Prostate gland (tissue), 2 donors: ENCODE measurements around the gene LMBR1. TPM values are rescaled to one million over a fixed set of nuclear protein-coding genes. Genes with fewer than 3 reads are reported as not detected.
"Not testable (repeated sequence)": the region's sequence is repeated elsewhere in the genome, so short reads cannot be mapped to it uniquely, and the experiment has no call there.

Experiments
- DNase-seq: peaks from one replicate; pipeline ENCODE4 v3.0.0-alpha.2; 2019; ENCODE audit warnings: low spot score
- H3K27ac ChIP-seq, 2 donors: fragments of 200-600 bp; sonication (generic); 2 replicates each; pipeline ENCODE4 v1.5.1; 2017 to 2019
- H3K27me3 ChIP-seq: fragments of 200-600 bp; sonication (generic); replicated peaks from 2 replicates; pipeline ENCODE4 v1.5.1; 2019; ENCODE audit not compliant: insufficient read depth
- H3K36me3 ChIP-seq, 2 donors: fragments of 200-600 bp; sonication (generic); 1 replicate in 1 of 2; 2 replicates in 1 of 2; pipeline versions ENCODE4 v1.5.1 to v1.8.1; 2017 to 2019
- H3K4me1 ChIP-seq: fragments of 200-600 bp; sonication (generic); replicated peaks from 2 replicates; pipeline ENCODE4 v1.5.1; 2019
- H3K4me3 ChIP-seq, 2 donors: fragments of 200-600 bp; sonication (generic); 2 replicates each; pipeline ENCODE4 v1.5.1; 2017 to 2019
- H3K9me3 ChIP-seq: fragments of 200-600 bp; sonication (generic); 2 replicates; pipeline ENCODE4 v1.5.1; 2017
- CTCF ChIP-seq, 4 experiments: fragments of 200-600 bp in 2 of 4; fragments of 450-650 bp in 2 of 4; sonication (generic) in 2 of 4; IDR thresholded peaks; 1 replicate in 3 of 4; 2 replicates in 1 of 4; pipeline ENCODE4 v1.5.1; 2016 to 2019; ENCODE audit warnings: antibody characterized with exemption in 4 of 4, mild to moderate bottlenecking in 2 of 4, moderate library complexity in 2 of 4
- POLR2A ChIP-seq: fragments of 450-650 bp; IDR thresholded peaks from one replicate; pipeline ENCODE4 v1.6.1; 2016; ENCODE audit warnings: antibody characterized with exemption, mild to moderate bottlenecking
- POLR2AphosphoS5 ChIP-seq: sonication (generic); formaldehyde crosslinking; IDR thresholded peaks from one replicate; pipeline ENCODE4 v1.6.1; 2017; ENCODE audit warnings: antibody characterized with exemption
- WGBS: methylation state at CpG from one replicate; pipeline ENCODE4 v1.1.5; 2018; 5-methylcytosine and 5-hydroxymethylcytosine counted together
- intact Hi-C: fragments of 100-400 bp; cut with DNase I; formaldehyde crosslinking; loops from one replicate; pipeline ENCODE4 v1.14.2; 2022
- total RNA-seq, 2 donors: library from RNA; depleted of rRNA; stranded (reverse); fragments of >200 nt; gene quantifications; one replicate each; pipeline ENCODE4 v1.1.0, GENCODE V29; 2016

The LMBR1 gene
- total RNA-seq, 2 donors from 2014 or later, result 44.7 to 168 TPM

DNA sequence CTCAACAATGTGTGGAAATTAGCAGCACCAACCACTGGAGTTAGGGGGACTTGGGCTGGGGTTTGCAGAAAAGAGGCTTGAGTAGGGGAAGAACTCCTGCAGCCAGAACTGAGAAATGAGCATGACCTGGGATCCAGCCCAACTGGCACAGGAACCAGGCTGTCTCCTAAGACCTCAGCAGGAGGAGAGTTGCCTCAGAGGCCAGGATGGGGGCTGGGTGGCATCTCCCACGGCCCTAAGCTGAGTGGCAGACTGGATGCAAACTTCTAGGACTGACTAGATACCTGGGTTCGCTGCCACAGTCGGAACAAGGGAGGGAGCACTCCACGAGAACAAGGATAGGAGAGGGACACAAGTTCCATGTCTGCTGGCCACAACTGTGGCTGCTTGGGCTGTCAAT is 189.8 kb downstream of the LMBR1 start:
- Histone ChIP-seq H3K9me3 (no peaks in the 10 kb centered on the region), H3K27ac (no peak overlapping the region), H3K4me3 (no peak overlapping the region), H3K27me3 (no peaks in the 10 kb centered on the region), H3K4me1 (no peaks in the 10 kb centered on the region), H3K36me3 (no peaks in the 10 kb centered on the region)
- intact Hi-C loops, result no loop called here
- DNase-seq, result no peak
- TF ChIP-seq POLR2AphosphoS5, result no peak
- WGBS, result 87% methylated on average over 4 of the region's 4 CpGs

- no peaks in the 10 kb centered on the region for H3K4me1 ChIP-seq
- TF ChIP-seq POLR2A, result no peak
- TF ChIP-seq POLR2AphosphoS5, result no peak
- no peak for TF ChIP-seq CTCF (IDR thresholded peaks at IDR 0.05)
- no peak overlapping the region for H3K4me3 ChIP-seq
- DNase-seq, result no peak
- H3K27me3 ChIP-seq, result no peaks in the 10 kb centered on the region
- no peaks in the 10 kb centered on the region for H3K9me3 ChIP-seq
- no peak overlapping the region for H3K27ac ChIP-seq
- intact Hi-C loops, result no loop called here
- H3K36me3 ChIP-seq, result no peaks in the 10 kb centered on the region
These were observed 190.6 kb downstream of the LMBR1 start for GRCh38 chr7:156702399-156702798.

DNA sequence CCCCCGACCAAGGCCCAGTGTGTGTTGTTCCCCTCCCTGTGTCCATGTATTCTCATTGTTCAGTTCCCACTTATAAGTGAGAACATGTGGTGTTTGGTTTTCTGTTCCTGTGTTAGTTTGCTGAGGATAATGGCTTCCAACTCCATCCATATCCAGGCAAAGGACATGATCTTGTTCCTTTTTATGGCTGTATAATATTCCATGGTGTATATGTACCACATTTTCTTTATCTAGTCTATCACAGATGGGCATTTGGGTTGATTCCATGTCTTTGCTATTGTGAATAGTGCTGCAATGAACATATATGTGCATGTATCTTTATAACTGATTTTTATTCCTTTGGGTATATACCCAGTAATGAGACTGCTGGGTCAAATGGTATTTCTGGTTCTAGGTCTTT is 191.2 kb downstream of the LMBR1 start:
- DNase-seq, intact Hi-C loops, H3K36me3 ChIP-seq, H3K27me3 ChIP-seq, H3K9me3 ChIP-seq, H3K27ac ChIP-seq, H3K4me1 ChIP-seq, H3K4me3 ChIP-seq: not testable (repeated sequence)
- WGBS, result 97% methylated on average over 1 of the region's 1 CpG

GRCh38 chr7:156698512-156698911 is 194.5 kb downstream of the LMBR1 start:
- H3K9me3 ChIP-seq, DNase-seq, intact Hi-C loops, H3K27me3 ChIP-seq, H3K36me3 ChIP-seq, H3K4me3 ChIP-seq, H3K27ac ChIP-seq, H3K4me1 ChIP-seq: not testable (repeated sequence)
- WGBS, result 97% methylated on average over 4 of the region's 4 CpGs

- H3K36me3 ChIP-seq, H3K27me3 ChIP-seq, intact Hi-C loops, H3K4me1 ChIP-seq, H3K4me3 ChIP-seq, H3K27ac ChIP-seq, H3K9me3 ChIP-seq, DNase-seq: not testable (repeated sequence)
- 96% methylated on average over 9 of the region's 9 CpGs for WGBS
These were observed 195.7 kb downstream of the LMBR1 start for GRCh38 chr7:156697283-156697682.

GRCh38 chr7:156693627-156694026 is 199.4 kb downstream of the LMBR1 start:
- TF ChIP-seq CTCF (IDR thresholded peaks at IDR 0.05), result no peak
- no peak for TF ChIP-seq POLR2A
- peak; percentile 61 for TF ChIP-seq POLR2AphosphoS5
- Histone ChIP-seq H3K4me3 (no peak overlapping the region), H3K27ac (no peak overlapping the region), H3K36me3 (no peaks in the 10 kb centered on the region), H3K27me3 (no peaks in the 10 kb centered on the region), H3K9me3 (no peaks in the 10 kb centered on the region), H3K4me1 (no peaks in the 10 kb centered on the region)
- DNase-seq, result no peak
- WGBS, result 46% methylated on average over 3 of the region's 3 CpGs
- intact Hi-C loops, result no loop called here

GRCh38 chr7:156692849-156693248 is 200.1 kb downstream of the LMBR1 start:
- 93% methylated on average over 1 of the region's 1 CpG for WGBS
- H3K36me3 ChIP-seq, result no peaks in the 10 kb centered on the region
- TF ChIP-seq POLR2A, result no peak
- TF ChIP-seq POLR2AphosphoS5, result no peak
- H3K27me3 ChIP-seq, result no peaks in the 10 kb centered on the region
- H3K9me3 ChIP-seq, result no peaks in the 10 kb centered on the region
- no peak overlapping the region for H3K4me3 ChIP-seq
- intact Hi-C loops, result no loop called here
- no peaks in the 10 kb centered on the region for H3K4me1 ChIP-seq
- no peak overlapping the region for H3K27ac ChIP-seq
- no peak for DNase-seq
